Subcutaneous adipose tissue (tissue), 4 donors: ENCODE measurements around the gene GLI2. TPM values are rescaled to one million over a fixed set of nuclear protein-coding genes. Genes with fewer than 3 reads are reported as not detected.

Experiments used
- total RNA-seq, 4 donors: library from RNA; depleted of rRNA; stranded (reverse); fragments of >200 nt; gene quantifications; one replicate each; pipeline ENCODE4 v1.1.0, GENCODE V29; 2016
- TF ChIP-seq, protein P1 (sequence below): fragments of 450-650 bp; IDR thresholded peaks from one replicate; pipeline ENCODE4 v1.5.1; 2016; ENCODE audit warnings: low read depth, mild to moderate bottlenecking, control low read depth, antibody characterized with exemption, moderate library complexity

The GLI2 gene
- total RNA-seq, 4 donors from 2014 or later, result 0.82 to 1.5 (median 1.0) TPM

GRCh38 chr2:120758181-120759144 is 22.8 kb downstream of the GLI2 start:
- TF ChIP-seq, protein P1, sequence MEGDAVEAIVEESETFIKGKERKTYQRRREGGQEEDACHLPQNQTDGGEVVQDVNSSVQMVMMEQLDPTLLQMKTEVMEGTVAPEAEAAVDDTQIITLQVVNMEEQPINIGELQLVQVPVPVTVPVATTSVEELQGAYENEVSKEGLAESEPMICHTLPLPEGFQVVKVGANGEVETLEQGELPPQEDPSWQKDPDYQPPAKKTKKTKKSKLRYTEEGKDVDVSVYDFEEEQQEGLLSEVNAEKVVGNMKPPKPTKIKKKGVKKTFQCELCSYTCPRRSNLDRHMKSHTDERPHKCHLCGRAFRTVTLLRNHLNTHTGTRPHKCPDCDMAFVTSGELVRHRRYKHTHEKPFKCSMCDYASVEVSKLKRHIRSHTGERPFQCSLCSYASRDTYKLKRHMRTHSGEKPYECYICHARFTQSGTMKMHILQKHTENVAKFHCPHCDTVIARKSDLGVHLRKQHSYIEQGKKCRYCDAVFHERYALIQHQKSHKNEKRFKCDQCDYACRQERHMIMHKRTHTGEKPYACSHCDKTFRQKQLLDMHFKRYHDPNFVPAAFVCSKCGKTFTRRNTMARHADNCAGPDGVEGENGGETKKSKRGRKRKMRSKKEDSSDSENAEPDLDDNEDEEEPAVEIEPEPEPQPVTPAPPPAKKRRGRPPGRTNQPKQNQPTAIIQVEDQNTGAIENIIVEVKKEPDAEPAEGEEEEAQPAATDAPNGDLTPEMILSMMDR, result no peak

- TF ChIP-seq, protein P1, result no peak
Observed at GRCh38 chr2:120759543-120760331, 24.1 kb downstream of the GLI2 start.

- TF ChIP-seq, protein P1, result no peak
Observed at GRCh38 chr2:120760446-120761135, 24.9 kb downstream of the GLI2 start.

GRCh38 chr2:120761164-120761861 is 25.6 kb downstream of the GLI2 start:
- TF ChIP-seq, protein P1, result no peak

GRCh38 chr2:120761911-120762310 is 26.2 kb downstream of the GLI2 start:
- TF ChIP-seq, protein P1, result no peak

GRCh38 chr2:120762341-120763061 is 26.8 kb downstream of the GLI2 start:
- TF ChIP-seq, protein P1, result no peak
